SK-N-SH treated with all-trans-retinoic acid at 6 μM for 48 hours (cell line): ENCODE measurements around the gene DSP.

Experiments used
- ATAC-seq: fragments of 200-7000 bp; cut with Tn5 transposase; 3 replicates; pipeline ENCODE4 v1.9.1; 2020; ENCODE audit warnings: mild to moderate bottlenecking, moderate library complexity
- ARNTL ChIP-seq: fragments of 450-650 bp; formaldehyde crosslinking; IDR thresholded peaks from 2 replicates; pipeline ENCODE4 v1.5.0; 2020; ENCODE audit warnings: low read depth, mild to moderate bottlenecking, moderate library complexity, borderline replicate concordance
- BACH2 ChIP-seq: fragments of 250-450 bp; sonication (Bioruptor Pico); IDR thresholded peaks from 2 replicates; pipeline ENCODE4 v1.9.0; 2021; ENCODE audit warnings: mild to moderate bottlenecking, borderline replicate concordance
- CREB5 ChIP-seq: fragments of 250-450 bp; sonication (Bioruptor Pico); IDR thresholded peaks from 2 replicates; pipeline ENCODE4 v1.5.1; 2020; ENCODE audit warnings: low read depth, mild to moderate bottlenecking, moderate library complexity
- CSDC2 ChIP-seq: fragments of 250-450 bp; sonication (Bioruptor Pico); IDR thresholded peaks from 2 replicates; pipeline ENCODE4 v1.5.0; 2020; ENCODE audit warnings: mild to moderate bottlenecking, moderate library complexity
- ESRRG ChIP-seq: fragments of 250-450 bp; sonication (Bioruptor Pico); IDR thresholded peaks from 2 replicates; pipeline ENCODE4 v1.6.1; 2021; ENCODE audit warnings: mild to moderate bottlenecking
- GLIS3 ChIP-seq: fragments of 250-450 bp; sonication (Bioruptor Pico); IDR thresholded peaks from 2 replicates; pipeline ENCODE4 v1.5.0; 2020; ENCODE audit warnings: mild to moderate bottlenecking, moderate library complexity
- ISL1 ChIP-seq: fragments of 250-450 bp; sonication (Bioruptor Pico); IDR thresholded peaks from 2 replicates; pipeline ENCODE4 v2.1.2; 2022; ENCODE audit warnings: mild to moderate bottlenecking, moderate library complexity
- OSR1 ChIP-seq: fragments of 250-450 bp; sonication (Bioruptor Pico); IDR thresholded peaks from 2 replicates; pipeline ENCODE4 v1.8.0; 2022; ENCODE audit warnings: moderate library complexity, mild to moderate bottlenecking, inconsistent platforms
- PATZ1 ChIP-seq: fragments of 250-450 bp; sonication (Bioruptor Pico); IDR thresholded peaks from 2 replicates; pipeline ENCODE4 v1.8.0; 2020; ENCODE audit warnings: mild to moderate bottlenecking, moderate library complexity, borderline replicate concordance
- RARB ChIP-seq: fragments of 250-450 bp; sonication (Bioruptor Pico); IDR thresholded peaks from 2 replicates; pipeline ENCODE4 v1.8.0; 2021; ENCODE audit warnings: mild to moderate bottlenecking, moderate library complexity
- SNAI2 ChIP-seq: fragments of 250-450 bp; sonication (Bioruptor Pico); IDR thresholded peaks from 2 replicates; pipeline ENCODE4 v1.5.0; 2020; ENCODE audit warnings: mild to moderate bottlenecking, moderate library complexity
- TCF4 ChIP-seq: fragments of 250-450 bp; sonication (Bioruptor Pico); IDR thresholded peaks from 2 replicates; pipeline ENCODE4 v1.8.0; 2021; ENCODE audit warnings: mild to moderate bottlenecking, moderate library complexity, borderline replicate concordance
- TOX ChIP-seq: fragments of 250-450 bp; sonication (Bioruptor Pico); IDR thresholded peaks from 2 replicates; pipeline ENCODE4 v1.8.0; 2021; ENCODE audit warnings: mild to moderate bottlenecking, moderate library complexity, borderline replicate concordance
- ZC3H10 ChIP-seq: fragments of 250-450 bp; sonication (Bioruptor Pico); IDR thresholded peaks from 2 replicates; pipeline ENCODE4 v1.5.1; 2021; ENCODE audit warnings: mild to moderate bottlenecking, moderate library complexity
- ZFP30 ChIP-seq: fragments of 450-650 bp; formaldehyde crosslinking; IDR thresholded peaks from 2 replicates; pipeline ENCODE4 v1.5.0; 2022; ENCODE audit warnings: mild to moderate bottlenecking, moderate library complexity
- ZNF8 ChIP-seq: fragments of 450-650 bp; formaldehyde crosslinking; IDR thresholded peaks from 2 replicates; pipeline ENCODE4 v1.5.0; 2020; ENCODE audit warnings: mild to moderate bottlenecking, moderate library complexity
- TF ChIP-seq, protein P1 (sequence below): fragments of 250-450 bp; sonication (Bioruptor Pico); IDR thresholded peaks from 2 replicates; pipeline ENCODE4 v1.8.0; 2021; ENCODE audit warnings: low read depth, mild to moderate bottlenecking, moderate library complexity, borderline replicate concordance
- TF ChIP-seq, protein P2 (sequence below): fragments of 250-450 bp; sonication (Bioruptor Pico); IDR thresholded peaks from 2 replicates; pipeline ENCODE4 v1.5.1; 2021; ENCODE audit warnings: mild to moderate bottlenecking, moderate library complexity
- TF ChIP-seq, protein P3 (sequence below): fragments of 250-450 bp; sonication (Bioruptor Pico); IDR thresholded peaks from 2 replicates; pipeline ENCODE4 v1.5.0; 2020; ENCODE audit warnings: mild to moderate bottlenecking, moderate library complexity

Gene DSP

GRCh38 chr6:7566107-7566506, 24.6 kb downstream of the DSP start:
- TF ChIP-seq ZC3H10 (CRISPR knock-in tag) (no peak), ZNF8 (CRISPR knock-in tag) (no peak)
- no peak for ATAC-seq

DNA sequence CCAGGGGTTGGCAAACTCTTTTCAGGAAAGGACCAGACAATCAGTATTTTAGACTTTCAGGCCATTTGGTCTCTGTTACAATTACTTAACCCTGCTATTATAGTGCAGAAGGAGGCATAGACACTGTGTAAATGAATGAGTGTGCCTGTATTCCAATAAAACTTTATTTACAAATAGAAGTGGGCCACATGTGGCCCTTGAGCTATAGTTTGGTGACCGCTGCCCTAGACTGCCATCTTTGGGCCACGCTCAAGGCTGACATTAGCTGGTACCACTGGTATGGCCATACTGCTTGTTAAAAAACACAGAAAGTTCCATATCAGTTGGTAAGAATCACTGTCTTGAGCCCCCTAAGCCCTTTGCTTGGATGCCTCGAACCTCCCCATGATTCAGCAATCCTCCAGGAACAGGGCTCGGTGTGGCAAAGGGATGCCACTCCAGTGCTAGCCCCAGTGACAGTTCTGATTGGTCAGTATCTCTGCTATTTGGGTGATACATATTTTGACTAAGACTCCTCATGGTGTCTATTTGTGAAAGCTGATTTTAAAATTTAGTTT, 25.2 kb downstream of the DSP start:
- no peak for TF ChIP-seq ISL1
- TF ChIP-seq ZFP30 = no peak
- TF ChIP-seq, protein P1, sequence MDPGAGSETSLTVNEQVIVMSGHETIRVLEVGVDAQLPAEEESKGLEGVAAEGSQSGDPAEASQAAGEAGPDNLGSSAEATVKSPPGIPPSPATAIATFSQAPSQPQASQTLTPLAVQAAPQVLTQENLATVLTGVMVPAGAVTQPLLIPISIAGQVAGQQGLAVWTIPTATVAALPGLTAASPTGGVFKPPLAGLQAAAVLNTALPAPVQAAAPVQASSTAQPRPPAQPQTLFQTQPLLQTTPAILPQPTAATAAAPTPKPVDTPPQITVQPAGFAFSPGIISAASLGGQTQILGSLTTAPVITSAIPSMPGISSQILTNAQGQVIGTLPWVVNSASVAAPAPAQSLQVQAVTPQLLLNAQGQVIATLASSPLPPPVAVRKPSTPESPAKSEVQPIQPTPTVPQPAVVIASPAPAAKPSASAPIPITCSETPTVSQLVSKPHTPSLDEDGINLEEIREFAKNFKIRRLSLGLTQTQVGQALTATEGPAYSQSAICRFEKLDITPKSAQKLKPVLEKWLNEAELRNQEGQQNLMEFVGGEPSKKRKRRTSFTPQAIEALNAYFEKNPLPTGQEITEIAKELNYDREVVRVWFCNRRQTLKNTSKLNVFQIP (CRISPR knock-in tag) = no peak
- no peak for TF ChIP-seq RARB (CRISPR knock-in tag)
- TF ChIP-seq ARNTL = no peak
- no peak for TF ChIP-seq CSDC2 (CRISPR knock-in tag)
- TF ChIP-seq PATZ1 = no peak
- no peak for TF ChIP-seq SNAI2 (CRISPR knock-in tag)
- no peak for TF ChIP-seq ESRRG (CRISPR knock-in tag)
- no peak for TF ChIP-seq BACH2
- no peak for TF ChIP-seq OSR1
- no peak for ATAC-seq

- ATAC-seq = no peak
- TF ChIP-seq, protein P2, sequence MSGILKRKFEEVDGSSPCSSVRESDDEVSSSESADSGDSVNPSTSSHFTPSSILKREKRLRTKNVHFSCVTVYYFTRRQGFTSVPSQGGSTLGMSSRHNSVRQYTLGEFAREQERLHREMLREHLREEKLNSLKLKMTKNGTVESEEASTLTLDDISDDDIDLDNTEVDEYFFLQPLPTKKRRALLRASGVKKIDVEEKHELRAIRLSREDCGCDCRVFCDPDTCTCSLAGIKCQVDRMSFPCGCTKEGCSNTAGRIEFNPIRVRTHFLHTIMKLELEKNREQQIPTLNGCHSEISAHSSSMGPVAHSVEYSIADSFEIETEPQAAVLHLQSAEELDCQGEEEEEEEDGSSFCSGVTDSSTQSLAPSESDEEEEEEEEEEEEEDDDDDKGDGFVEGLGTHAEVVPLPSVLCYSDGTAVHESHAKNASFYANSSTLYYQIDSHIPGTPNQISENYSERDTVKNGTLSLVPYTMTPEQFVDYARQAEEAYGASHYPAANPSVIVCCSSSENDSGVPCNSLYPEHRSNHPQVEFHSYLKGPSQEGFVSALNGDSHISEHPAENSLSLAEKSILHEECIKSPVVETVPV (CRISPR knock-in tag) = no peak
- TF ChIP-seq OSR1 = no peak
- TF ChIP-seq GLIS3 (CRISPR knock-in tag) = no peak
- no peak for TF ChIP-seq ZC3H10 (CRISPR knock-in tag)
- TF ChIP-seq ARNTL = no peak
- no peak for TF ChIP-seq ZNF8 (CRISPR knock-in tag)
- TF ChIP-seq ZFP30 = no peak
- no peak for TF ChIP-seq CREB5 (CRISPR knock-in tag)
- TF ChIP-seq, protein P3, sequence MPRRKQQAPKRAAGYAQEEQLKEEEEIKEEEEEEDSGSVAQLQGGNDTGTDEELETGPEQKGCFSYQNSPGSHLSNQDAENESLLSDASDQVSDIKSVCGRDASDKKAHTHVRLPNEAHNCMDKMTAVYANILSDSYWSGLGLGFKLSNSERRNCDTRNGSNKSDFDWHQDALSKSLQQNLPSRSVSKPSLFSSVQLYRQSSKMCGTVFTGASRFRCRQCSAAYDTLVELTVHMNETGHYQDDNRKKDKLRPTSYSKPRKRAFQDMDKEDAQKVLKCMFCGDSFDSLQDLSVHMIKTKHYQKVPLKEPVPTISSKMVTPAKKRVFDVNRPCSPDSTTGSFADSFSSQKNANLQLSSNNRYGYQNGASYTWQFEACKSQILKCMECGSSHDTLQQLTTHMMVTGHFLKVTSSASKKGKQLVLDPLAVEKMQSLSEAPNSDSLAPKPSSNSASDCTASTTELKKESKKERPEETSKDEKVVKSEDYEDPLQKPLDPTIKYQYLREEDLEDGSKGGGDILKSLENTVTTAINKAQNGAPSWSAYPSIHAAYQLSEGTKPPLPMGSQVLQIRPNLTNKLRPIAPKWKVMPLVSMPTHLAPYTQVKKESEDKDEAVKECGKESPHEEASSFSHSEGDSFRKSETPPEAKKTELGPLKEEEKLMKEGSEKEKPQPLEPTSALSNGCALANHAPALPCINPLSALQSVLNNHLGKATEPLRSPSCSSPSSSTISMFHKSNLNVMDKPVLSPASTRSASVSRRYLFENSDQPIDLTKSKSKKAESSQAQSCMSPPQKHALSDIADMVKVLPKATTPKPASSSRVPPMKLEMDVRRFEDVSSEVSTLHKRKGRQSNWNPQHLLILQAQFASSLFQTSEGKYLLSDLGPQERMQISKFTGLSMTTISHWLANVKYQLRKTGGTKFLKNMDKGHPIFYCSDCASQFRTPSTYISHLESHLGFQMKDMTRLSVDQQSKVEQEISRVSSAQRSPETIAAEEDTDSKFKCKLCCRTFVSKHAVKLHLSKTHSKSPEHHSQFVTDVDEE (CRISPR knock-in tag) = no peak
- no peak for TF ChIP-seq PATZ1
- TF ChIP-seq TOX (CRISPR knock-in tag) = no peak
- no peak for TF ChIP-seq TCF4
These were observed 26.6 kb downstream of the DSP start for GRCh38 chr6:7568021-7568420.
